GM12878 (cell line): ENCODE results near the gene SCYL1. TPM values are rescaled to one million over a fixed set of nuclear protein-coding genes. Genes with fewer than 3 reads are reported as not detected.

ENCODE experiments used
- ATAC-seq: fragments of 200-7000 bp; cut with Tn5 transposase; 3 replicates; pipeline ENCODE4 v1.9.1; 2020; ENCODE audit warnings: mild to moderate bottlenecking, moderate library complexity
- BruUV-seq: library from RNA; stranded (reverse); fragments of 400-500 nt; replicated peaks from 2 replicates; lab custom pipeline; 2021; lab: Mats Ljungman, UMichigan
- CTCF ChIA-PET: fragments of 300-600 bp; sonication (Branson Sonifier 250); formaldehyde crosslinking; extraction: SDS; loops from one replicate; lab custom pipeline; 2021; ENCODE audit warnings: inconsistent platforms; lab: Yijun Ruan, JAX
- POLR2A ChIA-PET: fragments of 350-600 bp; formaldehyde crosslinking; extraction: SDS; loops from one replicate; lab custom pipeline; 2021; ENCODE audit warnings: inconsistent platforms; lab: Charles Lee
- RAD21 ChIA-PET: fragments of 300-600 bp; sonication (Branson Sonifier 250); formaldehyde crosslinking; loops from one replicate; lab custom pipeline; 2023; ENCODE audit warnings: antibody characterized with exemption; ENCODE audit not compliant: unreplicated experiment; lab: Charles Lee
- SMC1A ChIA-PET: fragments of 300-600 bp; sonication (Branson Sonifier 250); formaldehyde crosslinking; loops from one replicate; lab custom pipeline; 2023; ENCODE audit not compliant: unreplicated experiment, uncharacterized antibody; lab: Charles Lee
- DNase-seq: peaks from one replicate; pipeline ENCODE4 v3.0.0-alpha.2; 2011; ENCODE audit warnings: low read depth, low spot score
- FAIRE-seq: peaks from 3 replicates; lab custom pipeline; 2011; peaks lifted over from hg19 to GRCh38; lab: Jason Lieb, UNC
- H2AFZ ChIP-seq: 2 replicates; pipeline ENCODE4 v1.6.0; 2011; ENCODE audit warnings: low read depth, low read length, control low read depth; ENCODE audit not compliant: control insufficient read depth
- H3K27ac ChIP-seq: 2 replicates; pipeline ENCODE4 v1.5.1; 2011; ENCODE audit warnings: control low read depth; ENCODE audit not compliant: control insufficient read depth, insufficient read depth
- H3K27me3 ChIP-seq, 2 experiments: replicated peaks in 1 of 2; 2 replicates each; pipeline versions ENCODE4 v1.6.0 to v1.6.1; 2011; ENCODE audit warnings: low read length in 1 of 2; ENCODE audit not compliant: control insufficient read depth in 2 of 2, insufficient read depth in 2 of 2
- H3K36me3 ChIP-seq, 2 experiments: 2 replicates each; pipeline ENCODE4 v1.5.1; 2011; ENCODE audit warnings: low read length in 1 of 2; ENCODE audit not compliant: control insufficient read depth in 2 of 2, insufficient read depth in 2 of 2
- H3K4me1 ChIP-seq: 2 replicates; pipeline ENCODE4 v1.6.1; 2011; ENCODE audit warnings: mild to moderate bottlenecking, low read length, moderate library complexity, mixed read lengths; ENCODE audit not compliant: control insufficient read depth, insufficient read depth
- H3K4me2 ChIP-seq: 2 replicates; pipeline ENCODE4 v1.6.0; 2011; ENCODE audit warnings: control low read depth; ENCODE audit not compliant: control insufficient read depth, insufficient read depth
- H3K4me3 ChIP-seq: fragments of 200-600 bp; sonication (generic); 2 replicates; pipeline ENCODE4 v1.5.1; 2016
- H3K79me2 ChIP-seq: 2 replicates; pipeline ENCODE4 v1.6.0; 2011; ENCODE audit warnings: low read length; ENCODE audit not compliant: control insufficient read depth, insufficient read depth
- H3K9ac ChIP-seq: 2 replicates; pipeline ENCODE4 v1.8.0; 2011; ENCODE audit warnings: low read length, control low read depth, mixed read lengths; ENCODE audit not compliant: control insufficient read depth, insufficient read depth
- H3K9me3 ChIP-seq: replicated peaks from 3 replicates; pipeline ENCODE4 v1.5.1; 2011; ENCODE audit warnings: mild to moderate bottlenecking, low read length; ENCODE audit not compliant: control insufficient read depth, insufficient read depth
- H4K20me1 ChIP-seq: 2 replicates; pipeline ENCODE4 v1.6.0; 2011; ENCODE audit not compliant: control insufficient read depth, insufficient read depth
- CREB1 ChIP-seq: IDR thresholded peaks from 2 replicates; pipeline ENCODE4 v1.6.1; 2012; ENCODE audit warnings: low read depth, mild to moderate bottlenecking, inconsistent platforms
- EP300 ChIP-seq, 2 experiments: fragments of 150-350 bp in 1 of 2; IDR thresholded peaks; 2 replicates each; pipeline ENCODE4 v1.6.1; 2011 to 2012; ENCODE audit warnings: low read depth in 2 of 2, low read length in 2 of 2, borderline replicate concordance in 1 of 2, improper control_type of control experiment in 1 of 2, inconsistent platforms in 1 of 2; ENCODE audit not compliant: control insufficient read depth in 1 of 2
- ESRRA ChIP-seq: IDR thresholded peaks from 2 replicates; pipeline ENCODE4 v1.6.1; 2012; ENCODE audit warnings: mild to moderate bottlenecking, low read length, improper control_type of control experiment
- FOS ChIP-seq: IDR thresholded peaks from 3 replicates; pipeline ENCODE4 v1.6.1; 2011; ENCODE audit warnings: borderline replicate concordance; ENCODE audit not compliant: insufficient read length; ENCODE audit errors: extremely low read depth
- IKZF2 ChIP-seq, 2 experiments: fragments of 450-650 bp; IDR thresholded peaks; 2 replicates each; pipeline ENCODE4 v1.6.1; 2017; ENCODE audit warnings: mild to moderate bottlenecking in 2 of 2, moderate library complexity in 2 of 2
- MLLT1 ChIP-seq: fragments of 450-650 bp; IDR thresholded peaks from 2 replicates; pipeline ENCODE4 v1.6.1; 2016; ENCODE audit warnings: mild to moderate bottlenecking
- MYB ChIP-seq: fragments of 150-350 bp; IDR thresholded peaks from 2 replicates; pipeline ENCODE4 v1.6.1; 2014; ENCODE audit warnings: mild to moderate bottlenecking, low read depth, low read length, borderline replicate concordance
- PAX8 ChIP-seq: fragments of 450-650 bp; IDR thresholded peaks from 2 replicates; pipeline ENCODE4 v1.6.1; 2017; ENCODE audit warnings: mild to moderate bottlenecking, moderate library complexity
- PBX3 ChIP-seq: IDR thresholded peaks from 2 replicates; pipeline ENCODE4 v1.6.1; 2011; ENCODE audit warnings: mild to moderate bottlenecking, low read depth, low read length, moderate library complexity; ENCODE audit not compliant: insufficient replicate concordance
- POLR2AphosphoS5 ChIP-seq: IDR thresholded peaks from 2 replicates; pipeline ENCODE4 v1.6.1; 2011; ENCODE audit warnings: mild to moderate bottlenecking, low read length, inconsistent platforms
- RELB ChIP-seq: fragments of 450-650 bp; IDR thresholded peaks from 2 replicates; pipeline ENCODE4 v1.6.1; 2017; ENCODE audit warnings: low read depth, mild to moderate bottlenecking, moderate library complexity
- RUNX3 ChIP-seq: IDR thresholded peaks from 2 replicates; pipeline ENCODE4 v1.6.1; 2012; ENCODE audit warnings: low read length, inconsistent platforms
- SIX5 ChIP-seq: IDR thresholded peaks from 2 replicates; pipeline ENCODE4 v1.6.1; 2011; ENCODE audit warnings: mild to moderate bottlenecking, low read depth, low read length, moderate library complexity; ENCODE audit not compliant: severe bottlenecking
- SMC3 ChIP-seq: IDR thresholded peaks from 2 replicates; pipeline ENCODE4 v1.6.1; 2011; ENCODE audit warnings: low read length, improper control_type of control experiment, borderline replicate concordance
- SUZ12 ChIP-seq: fragments of 200-600 bp; sonication (generic); IDR thresholded peaks from one replicate; pipeline ENCODE4 v1.6.1; 2018; ENCODE audit warnings: antibody characterized with exemption, mild to moderate bottlenecking; ENCODE audit not compliant: unreplicated experiment
- ZNF24 ChIP-seq: fragments of 450-650 bp; IDR thresholded peaks from 2 replicates; pipeline ENCODE4 v1.6.1; 2017; ENCODE audit warnings: antibody characterized with exemption, mild to moderate bottlenecking
- WGBS: methylation state at CpG from one replicate; pipeline ENCODE4 v1.1.6; 2016; ENCODE audit warnings: low lambda C conversion rate; ENCODE audit not compliant: insufficient replicate concordance, insufficient coverage; ENCODE audit errors: missing lambda C conversion rate; 5-methylcytosine and 5-hydroxymethylcytosine counted together
- in situ Hi-C: fragments of 300-500 bp; cut with MboI; formaldehyde crosslinking; loops from 9 replicates; pipeline ENCODE4 v1.14.3; 2018; ENCODE audit warnings: mixed read lengths
- intact Hi-C: fragments of 100-400 bp; cut with micrococcal nuclease; formaldehyde crosslinking; loops from one replicate; pipeline ENCODE4 v1.14.2; 2022; ENCODE audit not compliant: unreplicated experiment
- polyA plus RNA-seq, 11 experiments: library from polyadenylated mRNA; depleted of rRNA in 4 of 11; unstranded in 6 of 11; stranded (reverse) in 5 of 11; fragments of >200 nt; fragmentation: Nextera tagmentation in 4 of 11; fragmentation: Illumina TruSeq in 1 of 11; extraction: Ambion mirVana in 4 of 11; extraction: Trizol in 1 of 11; gene quantifications; 1 replicate in 1 of 11; 2 replicates in 10 of 11; pipeline versions ENCODE4 v1.2.1 to v1.2.3, GENCODE V29; 2011 to 2016; ENCODE audit warnings: inconsistent platforms in 2 of 11, missing spikeins in 2 of 11, low read depth in 1 of 11
- total RNA-seq, 4 experiments: library from RNA; depleted of rRNA in 3 of 4; stranded (reverse); fragments of >200 nt in 3 of 4; fragmentation: Illumina TruSeq in 1 of 4; extraction: Trizol in 1 of 4; gene quantifications; 2 replicates each; pipeline versions ENCODE4 v1.2.1 to v1.2.3, GENCODE V29; 2013 to 2021

SCYL1 gene
- total and polyA plus RNA-seq, 10 of the 15 experiments (the other 5 are each of a cell fraction or from before 2014, with no cell fraction given) = 0.80 to 82.7 (median 51.2) TPM

GRCh38 chr11:65556470-65557279 is 31.8 kb downstream of the SCYL1 start (continued):
- TF ChIP-seq POLR2AphosphoS5 = no peak
- TF ChIP-seq SIX5 = no peak
- no peak for TF ChIP-seq SMC3

DNA sequence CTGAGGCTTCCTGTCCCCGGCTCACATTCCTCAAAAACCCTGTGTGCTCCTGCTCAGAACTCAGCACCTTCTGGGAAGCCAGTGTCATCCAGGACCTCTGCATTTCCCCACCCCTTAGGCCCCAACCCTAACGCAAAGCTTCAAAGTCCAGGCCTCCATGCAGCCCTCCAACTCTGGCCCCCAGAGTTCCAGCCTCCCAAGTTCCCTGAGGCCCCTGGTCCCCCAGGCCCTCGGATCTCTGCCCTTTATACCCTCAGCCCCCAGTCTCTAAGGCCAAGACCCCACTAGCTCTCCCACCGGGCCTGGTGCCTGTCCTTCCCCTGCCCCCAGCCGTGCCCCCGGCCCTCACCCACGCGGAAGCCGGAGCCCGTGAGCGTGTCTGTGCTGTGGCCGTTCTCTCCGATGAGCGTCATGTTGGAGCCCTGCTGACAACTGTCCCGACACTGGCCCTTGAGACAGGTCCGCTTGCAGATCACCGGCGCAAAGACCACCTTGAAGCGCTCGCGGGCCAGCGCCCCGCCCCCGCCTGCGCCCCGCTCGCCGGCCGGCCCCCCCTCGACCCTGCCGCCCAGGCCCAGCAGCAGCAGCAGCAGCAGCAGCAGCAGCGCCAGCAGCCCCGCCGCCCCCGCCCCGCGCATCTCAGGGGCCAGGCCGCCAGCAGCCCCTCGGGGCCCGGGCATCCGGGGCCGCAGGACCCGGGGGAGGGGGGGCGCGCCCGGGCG is 32.6 kb downstream of the SCYL1 start:
- H3K36me3 ChIP-seq = no peaks in the 10 kb centered on the region
- no TSS peak for BruUV-seq
- H3K4me1 ChIP-seq = no peaks in the 10 kb centered on the region
- ChIA-PET POLR2A (no interaction called here), RAD21 (interaction anchor here (1.1 kb wide), 1 partner anchor 17 kb away, joined by 3 read pairs; no protein-coding TSS in a partner anchor), CTCF (interaction anchor here (0.6 kb wide), 1 partner anchor 17 kb away, joined by 3 read pairs; no protein-coding TSS in a partner anchor), SMC1A (interaction anchor here (0.6 kb wide), 1 partner anchor 332 kb away, joined by 3 read pairs; no protein-coding TSS in a partner anchor)
- no peak overlapping the region; the same call in 1 of the 2 replicates for H3K9ac ChIP-seq
- no peak for DNase-seq
- in situ Hi-C loops = no loop called here
- H4K20me1 ChIP-seq = no peaks in the 10 kb centered on the region
- intact Hi-C loops = no loop called here
- H3K9me3 ChIP-seq = no peaks in the 10 kb centered on the region
- WGBS = 65% methylated on average over 14 of the region's 47 CpGs
- no peak overlapping the region for H2AFZ ChIP-seq
- H3K79me2 ChIP-seq = no peaks in the 10 kb centered on the region
- no peak overlapping the region for H3K4me3 ChIP-seq
- no peaks in the 10 kb centered on the region; a peak in 2 of 4 replicates for H3K27me3 ChIP-seq
- H3K4me2 ChIP-seq = no peak overlapping the region
- FAIRE-seq = no peak
- no peak for ATAC-seq
- no peak overlapping the region for H3K27ac ChIP-seq
- TF ChIP-seq ZNF24 = no peak
- no peak for TF ChIP-seq PBX3
- no peak for TF ChIP-seq PAX8
- TF ChIP-seq SUZ12 = no peak
- TF ChIP-seq ESRRA = no peak
- TF ChIP-seq EP300 (IDR thresholded peaks at IDR 0.05; ENCODE audit: borderline replicate concordance in 1 of 2, control insufficient read depth in 1 of 2, low read depth in 2 of 2, low read length in 2 of 2) = no peak
- no peak for TF ChIP-seq MYB
- no peak for TF ChIP-seq FOS
- no peak for TF ChIP-seq IKZF2 (IDR thresholded peaks at IDR 0.05)
- no peak for TF ChIP-seq RUNX3
- no peak for TF ChIP-seq CREB1
- no peak for TF ChIP-seq RELB
- TF ChIP-seq MLLT1 = no peak
